HG03575 (cell line): ENCODE measurements around the gene ENTPD7.
"Not testable (repeated sequence)": the region's sequence is repeated elsewhere in the genome, so short reads cannot be mapped to it uniquely, and the experiment has no call there.

ENCODE experiments used
- ATAC-seq: cut with Tn5 transposase; IDR thresholded peaks from one replicate; pipeline ENCODE4 v1.9.1; 2021; ENCODE audit not compliant: unreplicated experiment, insufficient number of reproducible peaks, low FRiP score; ENCODE audit errors: extremely low read depth

ENTPD7 gene, protein sequence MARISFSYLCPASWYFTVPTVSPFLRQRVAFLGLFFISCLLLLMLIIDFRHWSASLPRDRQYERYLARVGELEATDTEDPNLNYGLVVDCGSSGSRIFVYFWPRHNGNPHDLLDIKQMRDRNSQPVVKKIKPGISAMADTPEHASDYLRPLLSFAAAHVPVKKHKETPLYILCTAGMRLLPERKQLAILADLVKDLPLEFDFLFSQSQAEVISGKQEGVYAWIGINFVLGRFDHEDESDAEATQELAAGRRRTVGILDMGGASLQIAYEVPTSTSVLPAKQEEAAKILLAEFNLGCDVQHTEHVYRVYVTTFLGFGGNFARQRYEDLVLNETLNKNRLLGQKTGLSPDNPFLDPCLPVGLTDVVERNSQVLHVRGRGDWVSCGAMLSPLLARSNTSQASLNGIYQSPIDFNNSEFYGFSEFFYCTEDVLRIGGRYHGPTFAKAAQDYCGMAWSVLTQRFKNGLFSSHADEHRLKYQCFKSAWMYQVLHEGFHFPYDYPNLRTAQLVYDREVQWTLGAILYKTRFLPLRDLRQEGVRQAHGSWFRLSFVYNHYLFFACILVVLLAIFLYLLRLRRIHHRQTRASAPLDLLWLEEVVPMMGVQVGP

DNA sequence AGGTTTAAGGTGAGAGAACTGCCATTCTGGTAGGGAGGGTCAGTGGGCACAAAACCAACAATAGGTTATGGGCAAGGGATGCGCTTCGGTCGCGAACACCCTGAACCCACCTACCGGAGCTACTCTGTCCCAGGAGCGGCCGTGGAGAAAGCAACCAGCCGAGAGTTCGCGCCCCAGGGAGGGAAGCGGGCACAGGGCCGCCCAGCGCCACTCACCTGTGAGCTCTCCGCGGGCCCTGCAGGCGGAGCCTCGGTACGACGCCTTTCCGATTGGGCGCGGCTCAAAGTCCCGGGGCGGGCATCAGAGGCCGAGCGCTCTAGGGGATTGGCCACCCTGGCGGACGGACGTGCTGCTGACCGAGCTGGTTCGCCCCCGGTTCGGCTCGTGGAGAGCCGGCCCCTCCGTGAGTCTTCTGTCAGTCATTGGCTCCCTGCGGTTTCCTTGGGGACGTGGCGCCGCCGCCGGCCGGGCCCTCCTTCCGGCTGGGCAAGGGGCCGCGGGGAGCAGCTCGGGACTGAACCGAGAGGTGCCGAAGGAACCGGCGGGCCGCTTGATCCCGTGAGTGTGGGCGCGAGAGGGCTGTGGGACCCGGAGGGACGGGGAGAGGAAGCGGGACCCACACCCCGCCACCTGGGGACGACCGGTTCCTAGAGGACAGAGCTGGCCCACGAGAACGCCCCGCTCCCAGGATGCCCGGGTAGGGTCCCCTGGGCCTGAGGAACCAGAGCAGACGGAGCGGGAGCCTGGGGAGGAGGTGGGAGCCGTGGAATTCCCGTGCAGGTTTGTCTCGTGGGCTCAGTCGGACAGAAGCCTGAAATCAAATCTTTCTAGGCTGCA lies at the start of gene ENTPD7:
ENTPD7 (plus strand) TSS at position 479 of the 837 bp plus-strand sequence. CDS start 448 bp downstream, outside the sequence.
- peak; percentile 94 for ATAC-seq

DNA sequence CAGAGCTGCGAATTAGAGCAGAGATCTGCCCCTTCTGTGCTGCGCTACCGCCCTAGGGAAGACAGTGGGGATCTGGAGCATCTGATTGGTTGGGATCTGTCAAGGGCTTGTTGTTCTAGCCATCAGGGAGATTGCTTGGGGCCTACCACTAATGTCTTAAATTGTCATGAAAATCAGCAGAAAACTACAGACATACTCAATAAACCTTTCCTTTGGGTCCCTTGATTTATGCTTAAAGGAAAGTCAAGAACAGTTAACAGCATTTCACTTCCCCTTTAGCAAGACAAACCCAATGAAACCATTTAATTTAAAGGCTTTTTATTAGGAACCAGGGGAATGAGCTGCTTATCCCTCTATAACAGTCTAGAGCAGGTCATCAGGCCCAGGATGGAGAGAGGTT lies 49.1 kb upstream of the ENTPD7 start:
- ATAC-seq = no peak

DNA sequence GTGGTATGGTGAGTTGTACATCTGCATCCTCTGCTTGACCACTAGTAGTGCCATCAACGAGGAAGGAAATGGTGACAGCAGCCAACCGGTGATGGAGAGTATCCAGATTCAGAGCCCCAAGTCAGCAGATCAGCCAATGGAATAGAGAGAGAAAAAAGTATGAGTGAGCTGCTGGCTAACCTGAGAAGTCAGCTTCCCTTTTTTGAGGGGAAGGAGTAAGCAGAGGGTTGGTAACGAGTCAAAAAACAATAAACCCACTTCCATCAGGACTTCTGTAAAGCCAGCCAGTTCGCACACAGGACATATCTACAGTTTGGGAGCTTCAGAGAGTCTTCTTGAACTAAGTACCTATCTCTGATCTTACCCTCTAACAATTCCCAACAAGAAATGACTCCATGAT lies 48.0 kb upstream of the ENTPD7 start:
- no peak for ATAC-seq

DNA sequence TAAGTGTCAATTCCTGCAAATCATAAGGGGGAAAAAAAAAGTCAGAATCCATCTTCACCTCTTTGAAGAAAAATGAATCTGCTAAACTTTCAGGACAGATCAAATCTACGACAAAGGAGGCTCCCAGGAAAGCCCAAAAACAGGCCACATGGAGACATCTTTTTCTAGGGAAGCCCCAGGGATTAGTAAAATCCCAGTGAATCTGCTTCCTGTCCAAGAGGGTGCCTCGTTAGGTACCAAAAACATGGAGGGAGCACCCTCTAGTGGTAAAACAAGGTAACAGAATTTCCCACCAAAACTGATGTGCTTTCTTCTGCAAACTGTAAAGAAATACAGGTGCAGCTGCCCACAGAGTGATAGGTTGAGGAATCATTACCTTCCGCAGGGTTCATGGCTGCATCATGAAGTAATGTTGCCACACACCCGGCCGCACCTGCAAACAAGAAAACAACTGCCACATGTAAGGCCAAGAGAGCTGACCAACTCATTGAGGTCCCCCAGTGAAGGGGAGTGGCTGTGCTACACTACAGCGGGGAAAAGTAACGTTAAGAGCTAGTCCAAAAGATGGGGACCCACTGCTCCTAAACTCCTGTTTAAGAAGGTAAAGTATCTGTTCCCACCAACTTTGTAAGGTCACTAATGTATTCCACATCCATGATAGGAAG lies 47.0 kb upstream of the ENTPD7 start:
- ATAC-seq = no peak

DNA sequence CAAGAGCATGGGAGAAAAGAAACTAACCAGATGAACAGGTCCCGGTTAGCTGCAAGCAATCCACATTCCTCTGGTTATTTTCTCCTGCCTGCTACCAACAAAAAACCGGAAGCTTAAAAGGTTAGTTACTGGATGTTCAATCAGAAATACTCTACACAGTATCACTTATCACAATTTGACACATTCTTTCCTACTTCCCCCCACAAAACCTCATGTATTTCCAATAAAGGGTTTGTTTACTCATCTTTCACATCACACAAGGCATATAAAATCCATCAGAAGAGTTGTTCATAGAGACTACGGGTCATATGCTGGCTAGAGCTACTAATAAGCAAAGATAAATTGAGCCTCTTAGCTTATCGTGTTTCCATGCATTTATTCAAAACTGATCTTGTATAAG lies 43.9 kb upstream of the ENTPD7 start:
- ATAC-seq = no peak

DNA sequence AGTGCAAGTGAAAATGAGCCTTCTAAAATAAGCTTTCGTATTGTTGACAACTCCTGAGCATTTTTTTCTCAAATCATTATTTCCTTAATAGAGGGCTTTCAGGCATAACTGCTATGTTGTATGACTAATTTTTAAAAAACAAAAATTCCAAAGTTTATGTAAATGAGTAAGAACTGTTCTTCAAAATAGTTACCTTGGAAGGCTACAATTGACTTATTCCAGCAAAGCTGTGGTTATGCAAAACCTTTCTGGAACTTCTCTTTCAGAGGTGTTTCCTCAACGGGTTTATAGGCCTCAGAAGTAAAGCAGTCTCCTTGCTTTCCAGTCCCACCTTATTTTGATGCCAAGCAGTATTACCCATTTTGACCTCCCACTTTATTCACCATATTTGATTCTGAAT lies 41.6 kb upstream of the ENTPD7 start:
- no peak for ATAC-seq

DNA sequence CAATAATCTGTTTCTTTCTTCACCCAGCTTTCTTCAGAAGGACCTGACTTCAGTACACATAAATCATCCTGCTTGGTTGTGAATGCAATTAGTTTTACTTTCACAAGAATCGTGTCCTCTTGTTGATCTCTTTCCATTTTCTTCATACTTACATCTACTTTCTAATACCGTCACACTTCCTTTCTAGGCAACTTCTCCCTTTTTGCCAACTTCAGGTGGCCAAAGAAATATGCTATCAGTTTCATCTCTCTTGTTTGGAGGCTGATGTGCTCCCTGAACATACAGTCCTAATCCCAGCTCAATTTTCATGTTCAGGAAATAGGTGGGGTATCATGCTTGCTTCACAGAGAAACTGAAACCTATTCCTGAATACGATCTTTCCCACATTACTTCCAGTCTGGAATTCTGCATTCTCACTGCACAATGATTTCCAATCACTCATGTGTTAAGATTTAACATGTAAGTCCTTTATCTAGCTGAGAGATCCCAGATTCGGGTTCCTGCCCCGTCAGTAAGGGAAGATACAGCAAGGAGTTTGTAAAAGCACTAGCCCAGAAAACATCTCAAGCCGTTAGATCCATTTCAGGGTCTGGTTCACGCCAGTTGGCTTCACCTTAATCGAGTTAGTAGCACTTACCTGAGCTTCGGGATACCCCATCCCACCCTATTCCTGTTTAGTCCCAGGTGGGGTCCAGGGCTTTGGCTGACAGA lies 40.1 kb upstream of the ENTPD7 start:
- no peak for ATAC-seq

DNA sequence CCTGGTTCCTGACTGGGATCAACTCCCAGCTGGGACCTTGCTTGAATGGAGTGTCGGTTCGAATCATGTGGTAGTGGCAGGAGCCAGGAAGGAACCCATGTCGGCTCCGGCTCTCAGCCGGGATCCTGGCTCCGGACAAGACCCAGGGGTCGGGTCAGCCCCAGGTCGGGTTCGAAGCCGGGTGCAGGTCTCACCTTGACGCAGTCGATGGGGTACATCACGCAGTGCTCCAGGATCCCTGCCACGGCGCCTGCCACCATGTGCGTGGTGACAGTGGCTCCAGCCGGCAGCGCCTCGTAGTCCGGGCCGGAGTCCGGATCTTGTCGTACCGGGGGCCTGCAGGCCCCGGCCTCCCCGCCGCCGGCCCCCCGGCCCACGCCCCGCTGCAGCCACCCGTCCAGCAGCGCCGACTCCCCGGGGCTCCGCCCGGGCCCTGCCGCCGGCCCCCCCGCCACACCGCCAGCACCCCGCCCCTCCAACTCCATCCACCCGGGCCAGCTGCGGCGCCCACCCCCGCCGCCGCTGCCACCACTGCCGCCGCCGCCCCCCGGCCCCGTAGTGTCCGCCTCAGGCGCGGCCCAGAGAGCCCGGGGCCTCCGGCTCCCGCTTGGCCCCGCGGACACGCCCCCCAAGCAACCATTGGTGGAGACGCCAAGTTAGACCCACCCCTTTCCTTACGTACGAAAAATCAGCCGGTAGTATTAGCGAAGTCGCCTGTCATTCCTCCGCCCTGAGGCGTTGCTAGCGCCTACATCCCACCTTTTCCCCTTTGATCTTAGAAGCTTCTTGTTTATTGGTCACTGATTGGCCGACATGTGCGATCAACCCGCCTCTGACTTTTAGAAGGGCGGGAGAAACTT lies 39.2 kb upstream of the ENTPD7 start, which contains the start of gene SLC25A28:
SLC25A28 (minus strand) TSS at position 589 of the 860 bp plus-strand sequence; CDS start at position 485, 104 bp downstream.
- peak; percentile 83 for ATAC-seq

DNA sequence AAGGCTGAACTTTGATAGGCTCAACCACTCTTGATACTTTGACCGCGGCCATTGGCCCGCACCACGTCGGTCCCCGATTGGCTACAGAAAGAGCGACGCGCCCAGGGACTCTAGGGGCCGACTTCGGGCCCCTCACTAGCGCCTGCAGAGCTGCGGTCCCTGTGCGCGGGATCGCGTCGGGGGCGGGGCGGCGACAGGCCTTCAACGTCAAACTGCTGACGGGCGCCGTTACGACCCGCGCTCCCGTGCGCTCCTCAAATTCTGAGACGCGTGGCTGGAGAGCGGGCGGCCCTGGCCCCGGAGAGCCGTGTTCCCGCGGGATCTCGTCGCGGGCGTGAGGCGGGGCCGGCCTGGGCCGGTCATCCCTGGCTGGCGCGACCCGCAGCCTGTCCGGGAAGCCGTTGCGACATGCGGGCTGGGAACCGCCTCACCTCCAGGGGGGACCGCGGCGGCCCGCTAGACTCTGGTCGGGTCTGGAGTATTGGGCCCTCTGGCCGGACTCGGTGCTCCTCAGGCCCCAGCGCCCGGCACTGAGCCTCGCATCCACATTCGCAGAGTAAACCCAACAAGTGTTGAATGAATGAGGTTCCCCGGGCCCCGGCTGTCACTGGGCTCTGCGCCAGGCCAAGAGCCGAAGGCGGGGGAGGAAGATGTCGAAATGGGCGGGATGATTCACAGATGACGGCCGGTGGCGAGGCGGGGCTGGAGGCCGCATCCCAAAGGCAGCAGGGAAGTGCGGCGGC lies 38.4 kb upstream of the ENTPD7 start:
- ATAC-seq = no peak

DNA sequence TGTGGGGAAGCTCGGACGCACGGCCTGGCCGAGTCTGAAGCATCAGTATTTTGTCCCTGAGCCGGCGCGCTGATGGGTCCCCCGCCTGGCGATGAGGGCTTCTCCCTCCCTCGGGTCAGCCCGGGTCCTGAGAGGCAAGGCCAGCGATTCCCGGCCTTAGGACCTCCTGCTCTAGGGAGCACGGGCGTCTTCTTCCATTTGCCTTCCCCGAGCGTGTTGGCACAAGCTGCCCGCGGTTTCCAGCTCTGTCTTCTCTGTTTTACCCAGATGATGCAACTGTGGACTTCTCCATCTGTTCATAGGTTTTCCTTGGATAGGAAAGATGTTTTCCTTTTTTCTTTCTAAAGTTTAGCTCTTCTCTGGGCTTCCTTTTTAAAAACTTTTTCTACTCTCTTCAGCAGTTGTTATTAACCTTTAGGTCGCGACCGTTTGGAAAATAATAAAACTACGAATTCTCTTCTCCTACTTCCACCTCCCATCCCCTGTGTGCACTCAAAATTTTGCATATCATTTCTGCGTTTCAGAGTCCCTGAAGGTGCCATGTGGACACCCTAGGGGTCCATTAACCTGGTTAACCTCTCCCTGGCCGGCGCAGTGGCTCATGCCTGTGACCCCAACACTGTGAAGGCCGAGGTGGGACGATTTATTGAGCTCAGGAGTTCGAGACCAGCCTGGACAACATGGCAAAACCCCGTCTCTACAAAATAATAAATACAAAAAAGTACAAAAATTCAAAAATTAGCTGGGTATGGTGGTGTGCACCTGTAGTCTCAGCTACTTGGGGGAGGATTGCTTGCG lies 37.7 kb upstream of the ENTPD7 start:
- ATAC-seq = no peak

DNA sequence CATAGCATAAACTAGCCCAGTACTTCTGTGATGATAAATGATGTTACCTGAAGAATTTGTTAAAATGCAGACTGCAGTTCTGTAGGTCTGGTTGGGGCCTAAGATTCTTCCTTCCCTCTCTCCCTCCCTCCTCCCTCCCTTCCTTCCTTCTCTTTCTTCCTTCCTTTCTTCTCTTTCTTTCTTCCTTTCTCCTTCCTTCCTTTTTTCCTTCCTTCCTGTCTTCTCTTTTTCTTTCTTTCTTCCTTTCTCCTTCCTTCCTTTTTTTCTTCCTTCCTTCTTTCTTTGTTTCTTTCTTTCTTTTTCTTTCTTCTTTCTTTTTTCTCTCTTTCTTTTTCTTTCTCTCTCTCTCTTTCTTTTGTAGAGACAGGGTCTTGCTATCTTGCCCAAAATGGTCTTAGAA lies 35.4 kb upstream of the ENTPD7 start:
- no peak for ATAC-seq

DNA sequence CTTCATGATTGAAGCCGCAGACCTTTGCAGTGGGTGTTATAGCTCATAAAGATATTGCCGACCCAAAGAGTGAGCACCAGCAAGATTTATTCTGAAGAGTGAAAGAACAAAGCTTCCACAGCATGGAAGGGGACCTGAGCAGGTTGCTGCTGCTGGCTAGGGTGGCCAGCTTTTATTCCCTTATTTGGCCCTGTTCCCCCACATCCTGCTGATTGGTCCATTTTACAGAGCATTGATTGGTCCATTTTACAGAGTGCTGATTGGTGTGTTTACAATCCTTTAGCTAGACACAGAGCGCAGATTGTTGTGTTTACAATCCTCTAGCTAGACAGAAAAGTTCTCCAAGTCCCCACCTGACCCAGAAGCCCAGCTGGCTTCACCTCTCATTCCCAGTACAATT lies 34.2 kb upstream of the ENTPD7 start:
- ATAC-seq = not testable (repeated sequence)

DNA sequence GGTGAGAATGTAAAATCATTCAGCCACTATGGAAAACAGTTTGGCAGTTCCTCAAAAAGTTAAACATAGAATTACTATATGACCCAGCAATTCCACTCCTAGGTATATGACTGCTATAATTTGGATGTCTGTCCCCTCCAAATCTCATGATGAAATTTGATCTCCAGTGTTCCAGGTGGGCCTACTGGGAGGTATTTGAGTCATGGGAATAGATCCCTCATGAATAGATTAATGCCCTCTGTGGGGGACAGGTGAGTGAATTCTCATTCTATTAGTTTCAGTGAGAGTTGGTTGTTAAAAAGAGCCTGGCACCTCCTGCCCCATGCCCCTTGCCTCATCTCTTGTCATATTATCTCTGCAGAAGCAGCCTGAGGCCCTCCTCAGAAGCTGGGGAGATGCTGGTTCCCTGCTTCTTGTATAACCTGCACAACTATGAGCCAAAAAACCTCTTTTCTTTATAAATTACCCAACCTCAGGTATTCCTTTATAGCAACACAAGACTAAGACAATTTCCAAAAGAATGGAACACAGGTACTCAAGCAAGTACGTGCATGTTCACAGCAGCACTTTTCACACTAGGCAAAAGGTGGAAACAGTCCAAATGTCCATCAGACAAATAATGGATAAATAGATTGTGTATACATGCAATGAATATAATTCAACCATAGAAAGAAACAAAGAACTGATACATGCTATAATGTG lies 30.2 kb upstream of the ENTPD7 start:
- ATAC-seq = no peak

DNA sequence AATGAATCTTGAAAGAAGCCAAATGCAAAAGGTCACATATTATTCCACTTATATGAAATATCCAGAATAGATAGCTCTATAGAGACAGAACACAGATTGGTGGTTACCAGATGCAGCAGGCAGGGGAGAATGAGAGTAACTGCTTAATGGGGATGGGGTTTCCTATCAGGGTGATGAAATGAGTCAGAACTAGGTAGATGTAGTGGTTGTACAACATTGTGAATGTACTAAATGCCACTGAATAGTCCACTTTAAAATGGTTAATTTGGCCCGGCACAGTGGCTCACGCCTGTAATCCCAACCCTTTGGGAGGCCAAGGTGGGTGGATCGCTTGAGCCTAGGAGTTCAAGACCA lies 29.7 kb upstream of the ENTPD7 start:
- ATAC-seq = no peak

DNA sequence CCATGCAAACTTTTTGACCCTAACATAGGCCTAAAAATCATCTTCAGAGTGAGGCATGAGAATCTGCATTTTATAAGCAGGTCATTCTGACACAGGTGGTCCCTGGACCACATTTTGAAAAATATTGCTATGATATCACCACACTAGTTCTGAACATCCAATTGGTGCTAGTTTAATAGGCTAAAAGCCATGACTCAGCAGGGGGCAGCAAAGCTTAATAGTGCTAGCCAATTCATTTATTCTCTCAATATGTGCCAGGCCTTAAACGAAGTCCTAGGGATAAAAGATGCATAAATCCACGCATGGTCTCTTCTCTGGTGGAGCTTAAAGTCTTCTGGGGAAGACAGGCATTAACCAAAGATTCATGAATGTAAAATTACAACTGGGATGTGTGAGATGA lies 28.9 kb upstream of the ENTPD7 start:
- no peak for ATAC-seq

DNA sequence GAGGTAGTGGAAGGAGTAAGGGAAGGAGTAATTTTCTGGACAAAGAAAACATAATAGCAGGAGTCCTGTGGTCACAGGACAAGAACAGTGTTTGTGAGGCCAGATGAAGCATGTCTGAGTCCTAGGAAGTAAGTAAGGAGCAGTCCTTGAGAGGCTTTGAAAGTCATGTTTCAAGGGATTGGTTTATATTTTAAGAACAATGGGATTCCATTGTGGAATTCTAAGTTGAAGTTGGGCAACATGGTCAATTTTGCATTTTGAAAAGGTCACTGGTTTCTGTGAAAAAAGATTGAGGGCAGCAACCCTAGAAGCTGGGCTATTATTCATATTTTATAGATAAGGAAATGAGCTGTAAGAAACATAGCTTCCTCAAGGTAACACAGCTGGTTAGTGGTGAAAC lies 28.3 kb upstream of the ENTPD7 start:
- no peak for ATAC-seq
